ENCODE results near the gene KIAA0753.
A peak's percentile ranks its signal among the peaks of the same experiment; 100 is the strongest.
"Not testable (repeated sequence)": the region's sequence is repeated elsewhere in the genome, so short reads cannot be mapped to it uniquely, and the experiment has no call there.

The KIAA0753 gene

GRCh38 chr17:6668219-6668618 is 27.7 kb upstream of the KIAA0753 start:
- no peak for DNase-seq

GRCh38 chr17:6667516-6667915 is 27.0 kb upstream of the KIAA0753 start:
- no peak for DNase-seq

DNA sequence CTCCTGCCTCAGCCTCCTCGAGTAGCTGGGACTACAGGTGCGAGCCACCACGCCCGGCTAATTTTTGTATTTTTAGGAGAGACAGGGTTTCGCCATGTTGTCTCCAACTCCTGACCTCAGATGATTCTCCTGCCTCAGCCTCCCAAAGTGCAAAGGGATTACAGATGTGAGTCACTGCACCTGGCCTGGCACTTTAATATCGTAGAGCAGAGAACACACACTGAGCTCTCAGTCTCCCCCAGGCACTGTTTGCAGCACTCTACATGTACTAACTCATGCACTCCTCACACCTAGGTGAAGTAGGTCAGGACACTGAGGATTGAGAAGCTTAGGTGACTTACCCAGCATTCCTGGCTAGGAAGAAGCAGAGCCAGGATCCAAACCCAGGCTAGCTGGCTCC is 26.0 kb upstream of the KIAA0753 start:
- no peak for DNase-seq

- DNase-seq = peak; percentile 62
These were observed 25.6 kb upstream of the KIAA0753 start for GRCh38 chr17:6666077-6666521.

DNA sequence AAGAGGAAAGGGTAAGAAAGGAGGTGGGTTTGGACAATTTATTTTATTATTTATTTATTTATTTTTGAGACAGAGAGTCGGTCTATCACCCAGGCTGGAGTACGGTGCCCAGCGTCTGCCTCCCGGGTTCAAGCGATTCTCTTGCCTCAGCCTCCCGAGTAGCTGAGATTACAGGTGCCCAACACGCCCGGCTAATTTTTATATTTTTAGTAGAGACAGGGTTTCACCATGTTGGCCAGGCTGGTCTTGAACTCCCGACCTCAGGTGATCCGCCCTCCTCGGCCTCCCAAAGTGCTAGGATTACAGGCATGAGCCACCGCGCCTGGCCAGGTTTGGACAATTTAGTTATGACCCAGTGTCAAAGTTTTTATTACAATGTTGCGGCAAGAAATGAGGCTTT is 22.7 kb upstream of the KIAA0753 start:
- not testable (repeated sequence) for DNase-seq

DNA sequence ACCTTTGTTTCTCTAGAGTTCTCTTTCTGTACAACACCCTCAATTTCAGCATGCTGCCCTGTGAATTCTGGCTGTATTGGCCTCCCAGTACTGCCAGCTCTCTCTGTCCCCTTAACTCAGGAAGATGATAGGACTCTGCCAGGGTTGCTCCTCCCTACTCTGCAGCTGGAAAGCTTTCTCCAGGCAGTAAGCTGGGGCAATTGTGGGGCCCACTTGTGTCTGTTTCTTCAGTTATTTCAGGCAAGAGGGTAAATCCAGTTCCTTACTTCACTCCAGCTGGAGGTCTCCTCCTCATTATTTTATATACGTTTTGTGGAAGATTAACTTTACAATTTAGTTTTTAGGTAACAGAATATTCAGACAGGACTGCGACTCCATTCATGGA is 20.9 kb upstream of the KIAA0753 start:
- DNase-seq = no peak

DNA sequence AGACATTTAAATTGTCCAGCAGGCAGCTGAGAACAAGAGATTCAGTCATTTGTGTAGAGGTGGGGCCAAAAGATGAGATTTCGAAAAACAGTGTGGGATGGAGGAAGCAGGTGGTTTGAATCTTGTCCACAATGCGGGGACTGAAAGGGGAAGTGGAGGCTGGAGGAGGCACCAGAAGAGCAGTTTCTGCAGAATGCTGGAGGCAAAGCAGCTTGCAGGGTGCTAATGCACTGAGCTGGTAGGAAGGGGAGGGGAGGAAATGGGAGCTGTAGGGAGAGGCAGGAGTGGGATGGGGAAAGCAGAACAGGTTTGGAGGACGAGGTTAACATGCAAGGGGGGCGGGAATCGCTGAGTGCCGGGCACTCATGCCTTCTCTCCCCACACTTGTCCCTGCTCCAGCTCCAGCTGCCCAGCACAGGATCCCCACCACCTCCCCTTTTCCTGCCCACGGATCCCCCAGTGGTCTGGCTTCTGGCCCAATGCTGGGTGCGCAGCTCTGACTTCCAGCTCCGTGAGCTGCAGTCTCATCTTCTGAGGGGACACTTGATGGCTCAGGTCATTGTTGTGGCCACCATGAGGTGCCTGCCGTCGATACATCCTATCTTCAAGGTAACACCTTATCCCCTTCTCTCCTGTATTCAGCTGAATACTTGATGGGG is 20.4 kb upstream of the KIAA0753 start:
- no peak for DNase-seq

DNA sequence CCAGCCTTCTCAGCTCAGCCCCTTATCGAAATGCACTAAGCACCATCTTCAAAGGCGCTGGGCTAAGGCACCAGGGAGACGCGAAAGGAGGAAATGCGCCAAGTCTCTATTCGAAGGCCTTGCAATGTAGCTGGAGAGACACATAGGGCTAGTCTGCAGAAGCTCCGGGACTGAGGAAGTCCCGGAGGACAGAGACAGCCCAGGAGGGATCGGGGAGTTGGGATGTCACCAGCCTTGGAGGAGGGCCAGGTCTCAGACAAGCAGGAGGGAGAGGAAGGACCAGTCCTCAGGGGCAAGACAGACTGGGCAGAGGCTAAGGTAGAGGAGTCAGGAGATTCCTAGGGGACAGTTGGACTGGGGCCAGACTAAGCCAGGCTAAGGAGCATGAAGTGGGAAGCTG is 19.6 kb upstream of the KIAA0753 start:
- no peak for DNase-seq

DNA sequence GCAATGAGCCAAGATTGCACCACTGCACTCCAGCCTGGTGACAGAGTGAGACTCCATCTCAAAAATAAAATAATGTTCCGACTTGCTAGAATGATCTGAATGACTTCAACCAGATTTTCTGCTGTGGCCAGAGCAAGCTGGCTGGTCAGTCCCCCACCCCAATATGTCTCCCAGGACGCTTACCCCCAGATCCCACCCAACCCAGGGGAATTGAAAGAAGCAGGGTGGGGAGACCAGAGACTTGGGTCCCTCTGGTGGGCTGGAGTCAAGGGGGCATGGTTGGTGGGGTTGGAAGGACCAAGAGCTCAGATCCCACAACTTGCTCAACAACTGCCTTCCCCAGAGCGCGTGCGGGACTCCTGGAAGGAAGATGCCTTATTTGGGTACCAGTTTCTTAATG is 17.9 kb upstream of the KIAA0753 start:
- DNase-seq = not testable (repeated sequence)

DNA sequence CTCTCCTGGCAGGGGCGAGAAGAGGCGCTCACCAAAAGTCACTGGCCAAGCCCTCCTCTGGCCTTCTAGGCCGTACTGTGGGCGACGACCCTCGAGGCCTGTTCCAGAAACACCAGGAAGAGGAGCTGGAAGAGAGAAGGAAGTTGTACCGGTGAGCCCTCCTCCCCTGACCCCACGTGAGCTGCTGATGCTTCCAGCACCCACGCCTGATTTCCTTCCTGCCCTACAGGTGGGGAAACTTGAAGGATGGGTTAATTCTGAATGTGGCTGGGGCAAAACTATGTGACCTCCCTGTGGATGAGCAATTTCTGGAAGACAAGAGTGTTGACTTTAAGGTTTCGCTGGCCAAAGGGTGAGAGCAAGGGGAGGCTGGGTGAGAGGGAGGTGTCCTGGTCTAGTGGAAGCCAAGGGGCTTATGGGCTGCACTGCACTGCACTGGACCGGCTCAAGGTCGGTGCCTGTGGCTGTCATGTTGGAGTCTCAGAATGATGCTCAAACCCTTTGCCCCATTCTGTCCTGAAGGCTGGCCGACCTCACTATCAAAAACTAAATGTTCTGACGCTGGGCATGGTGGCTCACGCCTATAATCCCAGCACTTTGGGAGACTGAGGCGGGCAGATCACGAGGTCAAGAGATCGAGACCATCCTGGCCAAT is 17.2 kb upstream of the KIAA0753 start:
- no peak for DNase-seq

DNA sequence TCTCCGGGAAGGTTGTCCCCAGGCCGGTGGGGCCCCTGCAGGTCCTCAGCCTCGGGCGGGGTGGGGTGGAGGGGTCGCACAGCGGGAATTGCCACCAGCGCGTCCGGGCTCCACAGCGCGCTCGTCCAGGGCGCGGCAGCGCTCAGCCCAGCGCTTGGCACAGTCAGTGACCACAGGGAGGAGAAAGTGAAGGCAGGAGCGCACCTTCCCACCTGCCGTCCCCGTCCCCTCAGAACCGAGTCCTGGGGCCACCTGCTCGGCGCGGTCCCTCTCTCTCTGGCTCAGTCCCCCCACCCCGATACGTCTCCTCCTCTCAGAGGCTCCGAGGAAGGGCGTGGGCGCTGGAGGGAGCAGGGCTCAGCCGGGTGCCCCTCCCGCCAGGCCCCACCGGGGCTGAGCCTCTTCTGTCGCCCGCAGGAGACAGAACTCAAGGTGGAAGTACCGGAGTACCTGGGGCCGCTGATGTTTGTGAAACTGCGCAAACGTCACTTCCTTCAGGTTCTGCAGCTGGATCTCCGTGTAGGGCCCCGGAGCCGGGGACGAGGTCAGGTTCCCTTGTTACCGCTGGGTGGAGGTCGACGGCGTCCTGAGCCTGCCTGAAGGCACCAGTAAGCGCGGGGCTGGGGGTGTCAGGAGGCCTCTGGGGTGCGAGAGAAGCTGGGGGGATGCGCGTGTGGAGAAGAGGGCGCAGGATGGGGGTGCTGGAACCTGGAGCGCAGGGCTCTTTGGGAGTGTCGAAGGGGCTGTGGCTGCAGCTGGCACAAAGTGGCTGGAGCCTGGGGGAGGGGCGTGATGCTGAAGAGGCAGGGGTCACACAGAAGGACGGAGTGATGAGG is 16.5 kb upstream of the KIAA0753 start:
- DNase-seq = peak; percentile 66

- not testable (repeated sequence) for DNase-seq
These were observed 15.3 kb upstream of the KIAA0753 start for GRCh38 chr17:6655732-6656361.

DNA sequence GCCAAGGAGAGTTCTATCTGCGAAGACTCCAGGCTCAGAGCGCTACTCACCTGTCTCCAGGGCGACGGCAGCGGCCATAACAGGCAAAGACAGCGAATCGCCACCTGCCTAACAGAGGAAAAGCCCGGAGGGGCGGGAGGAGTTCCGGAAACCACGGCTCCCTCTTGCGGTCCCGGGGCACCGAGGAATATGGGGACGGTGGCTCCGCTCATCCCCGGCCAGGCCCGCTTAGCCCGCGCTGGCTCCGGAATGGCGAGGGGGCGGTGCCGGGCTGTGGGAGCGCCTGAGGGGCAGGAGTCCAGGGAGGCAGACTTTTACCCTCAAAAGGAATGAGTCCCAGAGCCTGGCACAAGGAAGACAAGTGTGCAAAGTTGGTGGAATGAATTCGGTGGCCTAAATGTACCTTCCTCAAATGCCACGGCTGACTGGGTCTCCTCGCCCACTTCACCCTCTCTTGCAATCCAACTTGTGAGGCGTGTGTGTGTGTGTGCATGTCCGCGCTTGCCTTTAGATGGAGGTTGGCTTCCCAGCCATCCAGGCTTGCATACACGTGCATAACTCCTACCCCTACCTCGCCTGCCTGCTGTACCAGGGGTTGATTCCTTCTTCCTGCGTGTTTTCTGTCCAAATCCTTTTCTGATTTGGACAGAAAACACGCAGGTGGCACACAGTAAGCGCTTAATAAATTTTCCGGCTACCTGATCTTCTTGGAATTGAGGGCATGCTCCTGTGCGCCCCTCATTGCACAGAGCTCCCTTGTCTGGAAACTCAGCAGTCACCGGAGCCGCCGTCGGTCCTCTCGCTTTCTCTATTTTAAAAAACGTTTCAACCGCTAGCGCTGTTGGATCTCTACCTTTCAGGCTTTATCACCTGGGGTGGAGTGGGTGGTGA is 14.6 kb upstream of the KIAA0753 start:
- DNase-seq = no peak

- peak; percentile 49 for DNase-seq
These were observed 11.5 kb upstream of the KIAA0753 start for GRCh38 chr17:6651919-6652452.

- DNase-seq = peak; percentile 97
These were observed 10.9 kb upstream of the KIAA0753 start, which contains the start of the genes C17orf100 and MED31 for GRCh38 chr17:6651354-6651918. Gene C17orf100 (plus strand): TSS chr17:6651762. CDS start chr17:6651914, 152 bp downstream. Gene MED31 (minus strand): TSS chr17:6651605. CDS start chr17:6651528, 77 bp downstream.

DNA sequence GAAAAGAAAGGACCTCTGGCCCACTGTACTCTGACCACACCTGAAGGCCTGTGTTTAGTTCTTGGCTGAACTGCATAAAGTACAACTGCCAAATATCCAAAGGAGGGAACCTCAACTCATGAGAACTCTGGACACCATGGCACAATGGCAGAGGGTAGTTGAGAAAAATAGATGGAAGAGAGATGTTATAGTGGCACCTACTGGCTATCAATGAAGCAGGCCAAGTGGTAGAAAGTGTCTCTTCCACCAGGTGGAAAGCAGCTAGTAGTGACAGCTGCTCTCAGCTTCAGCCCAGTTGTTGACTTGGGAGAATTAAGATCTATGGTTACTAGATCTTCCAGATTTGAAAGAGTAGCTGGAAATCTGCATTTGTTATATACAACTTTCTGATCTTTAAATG is 7.7 kb upstream of the KIAA0753 start:
- DNase-seq = peak; percentile 34

- DNase-seq = no peak
These were observed 3.1 kb upstream of the KIAA0753 start for GRCh38 chr17:6643451-6644125.

- no peak for DNase-seq
These were observed 2.1 kb upstream of the KIAA0753 start for GRCh38 chr17:6642592-6642991.

DNA sequence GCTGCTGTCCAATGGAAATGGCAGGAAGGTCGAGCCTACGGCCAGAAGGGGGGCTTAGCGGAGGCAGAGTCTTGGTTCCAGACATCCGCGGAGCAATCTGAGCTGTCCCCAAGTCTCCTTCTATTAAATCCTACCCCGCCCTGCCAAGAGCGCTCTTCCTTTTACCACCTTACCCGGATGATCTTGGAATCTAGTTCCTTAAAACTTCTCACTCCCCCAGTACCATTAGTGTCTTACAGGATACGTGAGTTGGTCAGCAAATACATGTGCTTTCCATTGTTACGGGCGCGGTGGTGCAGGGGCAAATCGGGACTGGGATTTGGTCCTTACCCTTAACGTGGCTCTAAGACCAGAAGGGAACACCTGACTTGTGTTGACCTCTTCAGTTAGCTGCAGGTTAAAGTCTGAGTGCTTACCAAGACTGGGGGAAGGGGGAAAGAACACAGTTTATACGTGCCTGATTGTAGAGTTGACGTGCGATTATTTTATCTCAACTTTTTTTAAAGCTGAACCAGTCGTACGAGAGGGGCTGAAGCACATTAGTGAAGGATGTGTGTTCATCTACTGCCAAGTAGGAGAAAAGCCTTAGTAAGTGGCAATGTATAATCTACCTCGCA is 844 bp upstream of the KIAA0753 start:
- DNase-seq = peak; percentile 21

Measured in CD4-positive, alpha-beta T cell treated with Interleukin-10 for 1 hour (primary cell).